Upper lobe of left lung (tissue), 4 donors: ENCODE measurements around the gene PDCD5.

Experiments
- CTCF ChIP-seq, 6 experiments: fragments of 450-650 bp in 4 of 6; fragments of 200-600 bp in 2 of 6; sonication (generic) in 2 of 6; IDR thresholded peaks; one replicate each; pipeline ENCODE4 v1.5.1; 2016 to 2019; ENCODE audit warnings: antibody characterized with exemption in 6 of 6
- EP300 ChIP-seq, 4 donors: sonication (generic); formaldehyde crosslinking; IDR thresholded peaks; one replicate each; pipeline ENCODE4 v1.5.1; 2017; ENCODE audit warnings: antibody characterized with exemption in 4 of 4, control low read depth in 2 of 4
- POLR2A ChIP-seq, 4 donors: fragments of 450-650 bp; IDR thresholded peaks; one replicate each; pipeline ENCODE4 v1.5.1; 2016 to 2017; ENCODE audit warnings: antibody characterized with exemption in 4 of 4, mild to moderate bottlenecking in 2 of 4
- POLR2AphosphoS5 ChIP-seq, 2 donors: sonication (generic); formaldehyde crosslinking; IDR thresholded peaks; one replicate each; pipeline ENCODE4 v1.5.1; 2017; ENCODE audit warnings: antibody characterized with exemption in 2 of 2

DNA sequence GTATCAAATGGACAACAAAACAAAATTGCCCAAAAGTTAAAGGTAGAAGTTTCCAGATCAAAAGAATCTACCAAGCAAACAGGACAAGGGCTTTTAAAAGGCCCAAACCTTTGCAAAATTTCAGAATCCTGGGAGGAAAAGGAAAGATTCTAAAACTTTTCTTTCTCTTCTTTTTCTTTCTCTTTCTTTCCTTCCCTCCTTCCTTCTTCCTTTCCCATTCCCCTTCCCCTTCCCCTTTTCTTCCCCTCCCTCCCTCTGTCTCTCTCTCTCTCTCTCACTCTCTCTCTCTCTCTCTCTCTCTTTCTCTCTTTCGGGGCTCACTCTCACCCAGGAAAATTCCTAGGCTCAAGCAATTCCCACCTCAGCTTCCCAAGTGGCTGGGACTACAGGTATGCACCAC, 4.2 kb upstream of the PDCD5 start:
- TF ChIP-seq CTCF (IDR thresholded peaks at IDR 0.05): no peak
- TF ChIP-seq POLR2A (IDR thresholded peaks at IDR 0.05): no peak
- TF ChIP-seq EP300 (IDR thresholded peaks at IDR 0.05): no peak
- no peak for TF ChIP-seq POLR2AphosphoS5 (IDR thresholded peaks at IDR 0.05)
